ENCODE results near the gene GMDS. TPM values are rescaled to one million over a fixed set of nuclear protein-coding genes. Genes with fewer than 3 reads are reported as not detected.
A peak's percentile ranks its signal among the peaks of the same experiment; 100 is the strongest.

Gene GMDS
- total RNA-seq, 1 experiment from 2014 or later = 31.1 TPM

- H3K4me3 Mint-ChIP-seq (ENCODE audit: unreplicated experiment) = peak overlapping the region; percentile 13
- H3K9me3 Mint-ChIP-seq (ENCODE audit: unreplicated experiment) = no peaks in the 10 kb centered on the region
Observed at GRCh38 chr6:2225422-2226392, 19.7 kb downstream of the GMDS start.

GRCh38 chr6:2224847-2225382 lies 20.5 kb downstream of the GMDS start:
- peaks cover 34% of the 10 kb centered on the region for H3K4me1 ChIP-seq
- Mint-ChIP-seq H3K27ac (ENCODE audit: unreplicated experiment) (peak overlapping the region; percentile 75), H3K27me3 (ENCODE audit: insufficient read depth, unreplicated experiment) (no peaks in the 10 kb centered on the region), H3K4me1 (ENCODE audit: low read depth, unreplicated experiment) (peaks cover 31% of the 10 kb centered on the region), H3K36me3 (ENCODE audit: insufficient read depth, unreplicated experiment) (no peaks in the 10 kb centered on the region), H3K9me3 (ENCODE audit: unreplicated experiment) (no peaks in the 10 kb centered on the region), H3K4me3 (ENCODE audit: unreplicated experiment) (no peak overlapping the region)
- H3K9me3 ChIP-seq = no peaks in the 10 kb centered on the region
- H3K4me3 ChIP-seq (ENCODE audit: low read depth, low read length) = no peak overlapping the region
- H3K27me3 ChIP-seq (replicated peaks; ENCODE audit: control insufficient read depth, insufficient read depth, low read length) = no peaks in the 10 kb centered on the region
- no peaks in the 10 kb centered on the region for H3K36me3 ChIP-seq (ENCODE audit: control insufficient read depth, insufficient read depth, low read length)
- no peak for DNase-seq
- ChIA-PET POLR2A (no interaction called here), CTCF (interaction anchor here (1.2 to 1.3 kb wide), 2 partner anchors 16 to 410 kb away, joined by 4 to 8 read pairs; no protein-coding TSS in a partner anchor)
- BruUV-seq (replicated peaks) = no TSS peak
- no peak for TF ChIP-seq CTCF (IDR thresholded peaks at IDR 0.05; ENCODE audit: insufficient read depth in 1 of 2, low read depth in 1 of 2, low read length in 1 of 2, severe bottlenecking in 1 of 2, unreplicated experiment in 1 of 2)
- intact Hi-C loops (cut with micrococcal nuclease; ENCODE audit: unreplicated experiment) = no loop called here

More at GRCh38 chr6:2225422-2226392, 19.7 kb downstream of the GMDS start:
- peaks cover 34% of the 10 kb centered on the region for H3K4me1 ChIP-seq
- no peaks in the 10 kb centered on the region for H3K27me3 ChIP-seq (replicated peaks; ENCODE audit: control insufficient read depth, insufficient read depth, low read length)
- no peaks in the 10 kb centered on the region for H3K36me3 ChIP-seq (ENCODE audit: control insufficient read depth, insufficient read depth, low read length)
- POLR2A ChIA-PET = interaction anchor here (0.5 kb wide), 1 partner anchor 1092 kb away, joined by 5 read pairs; no protein-coding TSS in a partner anchor
- no peak overlapping the region for H3K4me3 ChIP-seq (ENCODE audit: low read depth, low read length)
- Mint-ChIP-seq H3K27ac (ENCODE audit: unreplicated experiment) (peak overlapping the region; percentile 75), H3K36me3 (ENCODE audit: insufficient read depth, unreplicated experiment) (no peaks in the 10 kb centered on the region), H3K4me1 (ENCODE audit: low read depth, unreplicated experiment) (peaks cover 31% of the 10 kb centered on the region), H3K27me3 (ENCODE audit: insufficient read depth, unreplicated experiment) (no peaks in the 10 kb centered on the region)
- BruUV-seq (replicated peaks) = no TSS peak
- peak; percentile 21 to 49 for DNase-seq
- intact Hi-C loops (cut with micrococcal nuclease; ENCODE audit: unreplicated experiment) = no loop called here
- H3K9me3 ChIP-seq = no peaks in the 10 kb centered on the region
- TF ChIP-seq CTCF (IDR thresholded peaks at IDR 0.05; ENCODE audit: insufficient read depth in 1 of 2, low read depth in 1 of 2, low read length in 1 of 2, severe bottlenecking in 1 of 2, unreplicated experiment in 1 of 2) = no peak
- CTCF ChIA-PET = interaction anchor here (0.7 to 1.3 kb wide), 3 partner anchors 16 to 409 kb away, joined by 3 to 8 read pairs (median 4); no protein-coding TSS in a partner anchor

GRCh38 chr6:2222275-2222842 lies 23.0 kb downstream of the GMDS start:
- no peak for TF ChIP-seq CTCF (IDR thresholded peaks at IDR 0.05; ENCODE audit: insufficient read depth in 1 of 2, low read depth in 1 of 2, low read length in 1 of 2, severe bottlenecking in 1 of 2, unreplicated experiment in 1 of 2)
- BruUV-seq (replicated peaks) = no TSS peak
- POLR2A ChIA-PET = no interaction called here

More at GRCh38 chr6:2222275-2222842, 23.0 kb downstream of the GMDS start:
- CTCF ChIA-PET = no interaction called here
- Mint-ChIP-seq H3K27me3 (ENCODE audit: insufficient read depth, unreplicated experiment) (no peaks in the 10 kb centered on the region), H3K36me3 (ENCODE audit: insufficient read depth, unreplicated experiment) (no peaks in the 10 kb centered on the region), H3K4me3 (ENCODE audit: unreplicated experiment) (no peak overlapping the region), H3K27ac (ENCODE audit: unreplicated experiment) (no peak overlapping the region), H3K4me1 (ENCODE audit: low read depth, unreplicated experiment) (peaks cover 30% of the 10 kb centered on the region), H3K9me3 (ENCODE audit: unreplicated experiment) (no peaks in the 10 kb centered on the region)
- Histone ChIP-seq H3K36me3 (ENCODE audit: control insufficient read depth, insufficient read depth, low read length) (no peaks in the 10 kb centered on the region), H3K4me1 (peaks cover 29% of the 10 kb centered on the region), H3K4me3 (ENCODE audit: low read depth, low read length) (no peak overlapping the region), H3K9me3 (no peaks in the 10 kb centered on the region), H3K27me3 (replicated peaks; ENCODE audit: control insufficient read depth, insufficient read depth, low read length) (no peaks in the 10 kb centered on the region)
- intact Hi-C loops (cut with micrococcal nuclease; ENCODE audit: unreplicated experiment) = no loop called here
- DNase-seq = no peak

Data from Caco-2 (cell line).